Thoracic aorta (tissue), 2 donors: Measurements from ENCODE around the gene MN1. TPM values are rescaled to one million over a fixed set of nuclear protein-coding genes. Genes with fewer than 3 reads are reported as not detected.
A peak's percentile ranks its signal among the peaks of the same experiment; 100 is the strongest.

Experiments used
- ATAC-seq: fragments of 150-250 bp; one replicate; pipeline ENCODE4 v1.8.0; 2017; ENCODE audit warnings: low read depth; ENCODE audit not compliant: insufficient number of reproducible peaks, low FRiP score
- DNase-seq: peaks from one replicate; pipeline ENCODE4 v3.0.0-alpha.2; 2020; ENCODE audit warnings: low spot score
- H3K27ac ChIP-seq, 2 donors: fragments of 200-600 bp; sonication (generic); 1 replicate in 1 of 2; 2 replicates in 1 of 2; pipeline ENCODE4 v1.5.1; 2016; ENCODE audit warnings: mild to moderate bottlenecking in 2 of 2, moderate library complexity in 2 of 2
- H3K27me3 ChIP-seq: fragments of 200-600 bp; sonication (generic); replicated peaks from 2 replicates; pipeline ENCODE4 v1.6.0; 2016; ENCODE audit warnings: mild to moderate bottlenecking; ENCODE audit not compliant: insufficient read depth
- H3K36me3 ChIP-seq: fragments of 200-600 bp; sonication (generic); one replicate; pipeline ENCODE4 v1.5.1; 2016
- H3K4me1 ChIP-seq, 2 donors: fragments of 200-600 bp; sonication (generic); 1 replicate in 1 of 2; 2 replicates in 1 of 2; pipeline versions ENCODE4 v1.5.1 to v1.6.0; 2016; ENCODE audit warnings: low read depth in 2 of 2, mild to moderate bottlenecking in 1 of 2; ENCODE audit not compliant: control insufficient read depth in 1 of 2
- H3K4me3 ChIP-seq: fragments of 200-600 bp; sonication (generic); 2 replicates; pipeline ENCODE4 v1.5.1; 2016; ENCODE audit warnings: mild to moderate bottlenecking
- H3K9me3 ChIP-seq: fragments of 200-600 bp; sonication (generic); 2 replicates; pipeline ENCODE4 v1.5.1; 2016
- total RNA-seq, 2 donors: library from RNA; depleted of rRNA; stranded (reverse); fragments of >200 nt; gene quantifications; one replicate each; pipeline versions ENCODE4 v1.1.0 to v1.2.3, GENCODE V29; 2016
- TF ChIP-seq, protein P1 (sequence below): fragments of 200-600 bp; sonication (generic); IDR thresholded peaks from one replicate; pipeline ENCODE4 v1.5.1; 2019; ENCODE audit warnings: antibody characterized with exemption

Gene MN1
- total RNA-seq, 2 donors from 2014 or later = 30.1 to 39.8 TPM

GRCh38 chr22:27726686-27727449, 74.7 kb downstream of the MN1 start:
- ATAC-seq (peak; percentile 74), DNase-seq (no peak)
- TF ChIP-seq, protein P1, sequence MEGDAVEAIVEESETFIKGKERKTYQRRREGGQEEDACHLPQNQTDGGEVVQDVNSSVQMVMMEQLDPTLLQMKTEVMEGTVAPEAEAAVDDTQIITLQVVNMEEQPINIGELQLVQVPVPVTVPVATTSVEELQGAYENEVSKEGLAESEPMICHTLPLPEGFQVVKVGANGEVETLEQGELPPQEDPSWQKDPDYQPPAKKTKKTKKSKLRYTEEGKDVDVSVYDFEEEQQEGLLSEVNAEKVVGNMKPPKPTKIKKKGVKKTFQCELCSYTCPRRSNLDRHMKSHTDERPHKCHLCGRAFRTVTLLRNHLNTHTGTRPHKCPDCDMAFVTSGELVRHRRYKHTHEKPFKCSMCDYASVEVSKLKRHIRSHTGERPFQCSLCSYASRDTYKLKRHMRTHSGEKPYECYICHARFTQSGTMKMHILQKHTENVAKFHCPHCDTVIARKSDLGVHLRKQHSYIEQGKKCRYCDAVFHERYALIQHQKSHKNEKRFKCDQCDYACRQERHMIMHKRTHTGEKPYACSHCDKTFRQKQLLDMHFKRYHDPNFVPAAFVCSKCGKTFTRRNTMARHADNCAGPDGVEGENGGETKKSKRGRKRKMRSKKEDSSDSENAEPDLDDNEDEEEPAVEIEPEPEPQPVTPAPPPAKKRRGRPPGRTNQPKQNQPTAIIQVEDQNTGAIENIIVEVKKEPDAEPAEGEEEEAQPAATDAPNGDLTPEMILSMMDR = no peak

DNA sequence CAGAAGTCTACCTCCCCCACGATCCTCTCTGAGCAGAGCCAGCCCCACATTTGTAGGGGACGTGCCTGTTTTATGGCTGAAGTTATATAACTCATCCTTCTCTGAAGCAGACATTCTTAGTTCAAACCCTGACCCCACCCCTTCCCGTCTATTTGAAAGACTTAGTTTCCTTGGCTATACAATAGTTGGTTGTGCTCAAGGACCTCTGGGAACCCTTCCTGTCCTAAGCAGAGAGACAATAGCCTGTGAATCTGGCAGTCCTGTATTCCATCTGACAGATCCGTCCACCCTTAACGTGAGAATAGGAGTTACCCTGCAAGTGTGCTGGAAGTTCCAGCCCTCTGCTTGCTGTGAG, 75.2 kb downstream of the MN1 start:
- H3K36me3 ChIP-seq = no peaks in the 10 kb centered on the region

More at GRCh38 chr22:27726686-27727449, 74.7 kb downstream of the MN1 start:
- Histone ChIP-seq H3K9me3 (no peaks in the 10 kb centered on the region), H3K4me1 (peaks cover 0 to 21% of the 10 kb centered on the region in 2 donors), H3K27ac (no peak overlapping the region), H3K36me3 (no peaks in the 10 kb centered on the region), H3K27me3 (no peaks in the 10 kb centered on the region), H3K4me3 (no peak overlapping the region)

DNA sequence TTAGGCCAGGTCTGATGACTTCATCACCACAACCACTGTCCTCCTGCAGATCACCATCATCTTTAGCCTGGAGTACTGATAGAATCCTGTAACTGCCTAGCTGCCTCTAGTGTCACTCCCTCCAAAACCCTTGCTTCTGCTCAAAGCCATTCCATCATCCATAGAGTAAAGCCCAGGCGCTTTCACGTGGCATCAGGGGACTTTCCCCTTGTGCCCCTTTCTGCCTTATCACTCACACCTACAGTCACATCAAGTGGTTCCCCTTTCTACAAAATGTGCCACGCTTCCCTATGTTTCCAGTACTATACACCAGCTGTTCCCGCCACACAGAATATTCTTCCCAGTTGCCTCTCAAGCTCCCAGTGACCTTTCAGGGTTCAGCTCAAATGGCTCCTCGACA, 75.9 kb downstream of the MN1 start:
- no peak overlapping the region for H3K4me3 ChIP-seq
- H3K4me1 ChIP-seq = peaks cover 0 to 25% of the 10 kb centered on the region in 2 donors
- TF ChIP-seq, protein P1 = no peak
- no peaks in the 10 kb centered on the region for H3K36me3 ChIP-seq
- DNase-seq (no peak), ATAC-seq (no peak)
- no peak overlapping the region for H3K27ac ChIP-seq
- no peaks in the 10 kb centered on the region for H3K9me3 ChIP-seq
- H3K27me3 ChIP-seq = no peaks in the 10 kb centered on the region

More for the DNA sequence above, 75.2 kb downstream of the MN1 start:
- no peaks in the 10 kb centered on the region for H3K9me3 ChIP-seq
- no peak overlapping the region for H3K4me3 ChIP-seq
- DNase-seq = no peak
- ATAC-seq = peak; percentile 21
- no peaks in the 10 kb centered on the region for H3K27me3 ChIP-seq
- peaks cover 0 to 21% of the 10 kb centered on the region in 2 donors for H3K4me1 ChIP-seq
- H3K27ac ChIP-seq = no peak overlapping the region
- TF ChIP-seq, protein P1 = no peak

GRCh38 chr22:27724709-27725108, 76.8 kb downstream of the MN1 start:
- no peak overlapping the region for H3K27ac ChIP-seq
- no peaks in the 10 kb centered on the region for H3K27me3 ChIP-seq
- H3K36me3 ChIP-seq = no peaks in the 10 kb centered on the region
- no peak overlapping the region for H3K4me3 ChIP-seq
- DNase-seq (no peak), ATAC-seq (no peak)
- H3K9me3 ChIP-seq = no peaks in the 10 kb centered on the region
- peaks cover 0 to 29% of the 10 kb centered on the region in 2 donors for H3K4me1 ChIP-seq
- TF ChIP-seq, protein P1 = no peak

GRCh38 chr22:27724157-27724556, 77.4 kb downstream of the MN1 start:
- TF ChIP-seq, protein P1 = no peak
- no peak for ATAC-seq
- no peaks in the 10 kb centered on the region for H3K36me3 ChIP-seq
- peaks cover 0 to 34% of the 10 kb centered on the region in 2 donors for H3K4me1 ChIP-seq
- no peaks in the 10 kb centered on the region for H3K27me3 ChIP-seq
- no peaks in the 10 kb centered on the region for H3K9me3 ChIP-seq
- no peak overlapping the region for H3K4me3 ChIP-seq
- DNase-seq = no peak
- H3K27ac ChIP-seq = no peak overlapping the region
